ENCODE data around the gene KDM2B. TPM values are rescaled to one million over a fixed set of nuclear protein-coding genes. Genes with fewer than 3 reads are reported as not detected.

Gene KDM2B
- total and polyA plus RNA-seq, 2 donors (not counting 3 experiments of a cell fraction or from before 2014, with no cell fraction given) = 26.8 to 37.3 TPM

GRCh38 chr12:121461048-121461447, 119.8 kb downstream of the KDM2B start:
- Histone ChIP-seq H3K4me2 (ENCODE audit: insufficient read depth, low read length) (no peak overlapping the region), H3K9ac (replicated peaks; ENCODE audit: extremely low read depth, insufficient read depth, low read length) (no peak overlapping the region), H3K27me3 (ENCODE audit: control insufficient read depth in 2 of 2, insufficient read depth in 2 of 2, low read length in 2 of 2) (no peaks in the 10 kb centered on the region), H3K36me3 (ENCODE audit: control insufficient read depth in 2 of 2, extremely low read depth in 1 of 2, insufficient read depth in 2 of 2, low read length in 2 of 2) (no peaks in the 10 kb centered on the region), H3K27ac (ENCODE audit: insufficient read depth, low read depth, low read length) (no peak overlapping the region), H3K9me3 (replicated peaks; ENCODE audit: control insufficient read depth, insufficient read depth, low read length) (no peaks in the 10 kb centered on the region), H3K4me1 (ENCODE audit: control insufficient read depth, extremely low read depth, insufficient read depth, low read length) (peaks cover 4% of the 10 kb centered on the region), H2AFZ (ENCODE audit: low read depth, low read length) (no peak overlapping the region), H3K4me3 (replicated peaks in 1 of 3; ENCODE audit: insufficient read depth in 1 of 3, low read depth in 1 of 3, low read length in 3 of 3) (no peak overlapping the region), H3K79me2 (ENCODE audit: control insufficient read depth, insufficient read depth, low read length) (peaks cover 58% of the 10 kb centered on the region), H4K20me1 (replicated peaks; ENCODE audit: control insufficient read depth, extremely low read depth, insufficient read depth, low read length) (no peaks in the 10 kb centered on the region), H3K9me1 (replicated peaks; ENCODE audit: control insufficient read depth, extremely low read depth, insufficient read depth, low read length) (no peaks in the 10 kb centered on the region)
- dilution Hi-C loops (cut with MboI; ENCODE audit: extremely low pct_ligation_motif_present, low sequenced_read_pairs) (no loop called here), intact Hi-C loops (cut with micrococcal nuclease) (no loop called here)
- CTCF ChIA-PET = interaction anchor here (0.9 to 1.4 kb wide), 3 partner anchors 16 to 207 kb away, joined by 3 to 7 read pairs (median 3); no protein-coding TSS in a partner anchor
- DNase-seq (ENCODE audit: low read depth, low spot score) (no peak), FAIRE-seq (no peak)
- no TSS peak for BruUV-seq (replicated peaks)
- no peak for TF ChIP-seq MYC (IDR thresholded peaks at IDR 0.05; ENCODE audit: low read depth, low read length)
- TF ChIP-seq FOS (IDR thresholded peaks at IDR 0.05; ENCODE audit: borderline replicate concordance, insufficient read depth, low read length) = no peak
- TF ChIP-seq POLR2AphosphoS5 (IDR thresholded peaks at IDR 0.05; ENCODE audit: insufficient read depth, low read depth, low read length) = no peak
- no peak for TF ChIP-seq JUN (IDR thresholded peaks at IDR 0.05; ENCODE audit: borderline replicate concordance, insufficient read depth, insufficient read length, low read depth)
- TF ChIP-seq POLR2A (IDR thresholded peaks at IDR 0.05; ENCODE audit: low read depth, low read length) = no peak
- no peak for TF ChIP-seq EZH2 (IDR thresholded peaks at IDR 0.05; ENCODE audit: borderline replicate concordance, low read depth, low read length, severe bottlenecking)
- TF ChIP-seq, protein P1, sequence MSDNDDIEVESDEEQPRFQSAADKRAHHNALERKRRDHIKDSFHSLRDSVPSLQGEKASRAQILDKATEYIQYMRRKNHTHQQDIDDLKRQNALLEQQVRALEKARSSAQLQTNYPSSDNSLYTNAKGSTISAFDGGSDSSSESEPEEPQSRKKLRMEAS (IDR thresholded peaks at IDR 0.05; ENCODE audit: insufficient read depth, insufficient read length) = no peak
- TF ChIP-seq CTCF (IDR thresholded peaks at IDR 0.05; ENCODE audit: extremely low read depth in 1 of 2, insufficient read depth in 1 of 2, low read depth in 1 of 2, low read length in 2 of 2) = no peak
- TF ChIP-seq GATA2 (IDR thresholded peaks at IDR 0.05; ENCODE audit: insufficient read depth, insufficient read length, low read depth, low read length) = no peak
- POLR2A ChIA-PET = interaction anchor here (1.2 kb wide), 1 partner anchor 60 kb away, joined by 4 read pairs; no protein-coding TSS in a partner anchor
